Smooth muscle cell (in vitro differentiated cells): ENCODE measurements around the gene FAM227B. TPM values are rescaled to one million over a fixed set of nuclear protein-coding genes. Genes with fewer than 3 reads are reported as not detected.

Source experiments
- DNase-seq: peaks from one replicate; lab custom pipeline; 2025; ENCODE audit not compliant: unreplicated experiment; lab: John Stamatoyannopoulos, UW
- H2AFZ ChIP-seq: fragments of 200-600 bp; sonication (generic); 2 replicates; pipeline ENCODE4 v1.6.0; 2016; ENCODE audit warnings: antibody characterized with exemption, low read depth, mild to moderate bottlenecking
- H3F3A ChIP-seq: fragments of 200-600 bp; sonication (generic); 2 replicates; pipeline ENCODE4 v1.6.0; 2017; ENCODE audit warnings: antibody characterized with exemption, low read depth
- H3K27ac ChIP-seq: fragments of 200-600 bp; sonication (generic); 2 replicates; pipeline ENCODE4 v1.5.1; 2016; ENCODE audit warnings: low read depth, mild to moderate bottlenecking
- H3K27me3 ChIP-seq: fragments of 200-600 bp; sonication (generic); 2 replicates; pipeline ENCODE4 v1.6.1; 2016; ENCODE audit warnings: low read depth, mild to moderate bottlenecking
- H3K36me3 ChIP-seq: fragments of 200-600 bp; sonication (generic); 2 replicates; pipeline ENCODE4 v1.5.1; 2016; ENCODE audit warnings: low read depth
- H3K4me1 ChIP-seq: fragments of 200-600 bp; sonication (generic); 2 replicates; pipeline ENCODE4 v1.5.1; 2016; ENCODE audit warnings: low read depth
- H3K4me2 ChIP-seq: fragments of 200-600 bp; sonication (generic); 2 replicates; pipeline ENCODE4 v1.6.0; 2016; ENCODE audit warnings: mild to moderate bottlenecking
- H3K4me3 ChIP-seq: fragments of 200-600 bp; sonication (generic); 2 replicates; pipeline ENCODE4 v1.5.1; 2016; ENCODE audit warnings: mild to moderate bottlenecking
- H3K79me2 ChIP-seq: fragments of 200-600 bp; sonication (generic); 2 replicates; pipeline ENCODE4 v1.6.0; 2016; ENCODE audit warnings: low read depth, mild to moderate bottlenecking
- H3K9ac ChIP-seq: fragments of 200-600 bp; sonication (generic); 2 replicates; pipeline ENCODE4 v1.6.0; 2016; ENCODE audit warnings: low read depth
- H3K9me3 ChIP-seq: fragments of 200-600 bp; sonication (generic); replicated peaks from 2 replicates; pipeline ENCODE4 v1.5.1; 2016; ENCODE audit warnings: low read depth
- H4K20me1 ChIP-seq: fragments of 200-600 bp; sonication (generic); 2 replicates; pipeline ENCODE4 v1.6.0; 2016; ENCODE audit warnings: low read depth
- CTCF ChIP-seq: fragments of 200-600 bp; sonication (generic); IDR thresholded peaks from 2 replicates; pipeline ENCODE4 v1.5.1; 2017; ENCODE audit warnings: borderline replicate concordance, mild to moderate bottlenecking, antibody characterized with exemption; ENCODE audit not compliant: insufficient read depth, poor library complexity, severe bottlenecking
- WGBS: methylation state at CpG from one replicate; pipeline ENCODE4 v1.1.7; 2016; ENCODE audit warnings: low lambda C conversion rate; 5-methylcytosine and 5-hydroxymethylcytosine counted together
- polyA plus RNA-seq: library from polyadenylated mRNA; unstranded; fragments of >200 nt; fragmentation: Nextera tagmentation; extraction: Ambion mirVana; gene quantifications from 2 replicates; pipeline ENCODE4 v1.2.1, GENCODE V29; 2016
- total RNA-seq: library from RNA; depleted of rRNA; stranded (reverse); fragments of >200 nt; gene quantifications from 2 replicates; pipeline ENCODE4 v1.2.3, GENCODE V29; 2014

FAM227B gene
- total and polyA plus RNA-seq, 2 experiments from 2014 or later: 7.5 to 9.7 TPM

DNA sequence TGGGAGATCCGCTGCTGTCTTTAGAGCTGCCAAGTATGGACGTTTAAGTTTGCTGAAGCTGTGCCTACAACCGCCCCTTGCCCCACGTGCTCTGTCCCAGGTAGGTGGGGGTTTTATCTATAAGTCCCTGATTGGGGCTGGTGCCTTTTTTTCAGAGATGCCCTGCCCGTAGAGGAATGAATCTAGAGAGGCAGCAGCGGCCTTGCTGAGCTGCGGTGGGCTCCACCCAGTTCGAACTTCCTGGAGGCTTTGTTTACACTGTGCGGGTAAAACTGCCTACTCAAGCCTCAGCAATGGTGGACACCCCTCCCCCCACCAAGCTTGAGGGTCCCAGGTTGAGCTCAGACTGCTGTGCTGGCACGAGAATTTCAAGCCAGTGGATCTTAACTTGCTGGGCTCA lies 281.0 kb downstream of the FAM227B start:
- Histone ChIP-seq H3K27ac (no peak overlapping the region), H3K79me2 (no peaks in the 10 kb centered on the region), H3F3A (no peaks in the 10 kb centered on the region), H4K20me1 (no peaks in the 10 kb centered on the region), H3K27me3 (no peaks in the 10 kb centered on the region), H3K36me3 (no peaks in the 10 kb centered on the region), H3K9me3 (peaks cover 2% of the 10 kb centered on the region), H3K4me3 (no peak overlapping the region), H2AFZ (no peak overlapping the region), H3K4me2 (no peak overlapping the region), H3K9ac (no peak overlapping the region), H3K4me1 (no peaks in the 10 kb centered on the region)
- 89% methylated on average over 10 of the region's 10 CpGs for WGBS
- DNase-seq: no peak
- TF ChIP-seq CTCF: no peak

DNA sequence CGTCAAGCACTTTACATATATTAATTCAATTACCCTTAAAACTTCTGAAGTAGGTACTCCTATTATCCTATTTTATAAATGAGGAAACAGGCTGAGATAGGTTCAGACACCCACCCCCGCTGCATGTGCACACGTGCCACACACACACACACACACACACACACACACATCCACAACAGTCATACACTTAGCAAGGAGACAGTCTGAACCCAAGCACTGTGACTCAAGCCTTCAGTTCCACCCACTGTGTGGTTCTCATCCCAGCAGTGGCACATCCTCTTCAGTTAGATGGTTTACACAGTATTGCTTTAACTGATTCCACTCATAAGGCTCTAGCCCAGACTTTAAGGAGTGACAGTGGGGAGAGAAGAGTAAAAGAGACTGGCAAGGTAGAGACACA lies 288.7 kb downstream of the FAM227B start:
- H3K4me3 ChIP-seq: no peak overlapping the region
- DNase-seq: no peak
- no peaks in the 10 kb centered on the region for H3K36me3 ChIP-seq
- 87% methylated on average over 3 of the region's 3 CpGs for WGBS
- no peaks in the 10 kb centered on the region for H3F3A ChIP-seq
- H3K4me1 ChIP-seq: no peaks in the 10 kb centered on the region
- TF ChIP-seq CTCF: no peak
- no peaks in the 10 kb centered on the region for H3K27me3 ChIP-seq
- H3K4me2 ChIP-seq: no peak overlapping the region
- H4K20me1 ChIP-seq: no peaks in the 10 kb centered on the region
- no peaks in the 10 kb centered on the region for H3K79me2 ChIP-seq
- H2AFZ ChIP-seq: no peak overlapping the region
- H3K9ac ChIP-seq: no peak overlapping the region
- no peak overlapping the region for H3K27ac ChIP-seq
- no peaks in the 10 kb centered on the region for H3K9me3 ChIP-seq

DNA sequence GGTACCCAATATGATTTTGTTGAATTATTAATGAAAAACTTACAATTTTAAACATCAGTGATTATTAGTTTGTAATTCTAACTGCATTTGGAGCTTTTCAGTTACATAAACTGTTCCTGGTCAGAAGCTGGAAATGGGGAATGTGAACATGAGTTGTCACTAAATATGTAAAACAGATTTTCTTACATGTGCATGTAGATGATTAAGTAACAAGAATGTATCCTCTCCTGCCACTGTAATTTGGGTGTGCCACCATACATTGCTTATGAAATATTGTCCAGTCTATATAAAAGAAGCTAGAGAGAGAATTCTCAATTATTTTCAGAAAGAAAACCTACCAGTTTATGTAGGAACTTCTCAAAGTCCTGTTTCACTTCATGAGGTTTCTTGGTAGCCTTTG lies 289.2 kb downstream of the FAM227B start:
- no peak overlapping the region for H3K4me2 ChIP-seq
- H3K79me2 ChIP-seq: no peaks in the 10 kb centered on the region
- H2AFZ ChIP-seq: no peak overlapping the region
- no peaks in the 10 kb centered on the region for H4K20me1 ChIP-seq
- DNase-seq: no peak
- no peak overlapping the region for H3K9ac ChIP-seq
- H3K27me3 ChIP-seq: no peaks in the 10 kb centered on the region
- H3K36me3 ChIP-seq: no peaks in the 10 kb centered on the region
- H3K4me1 ChIP-seq: no peaks in the 10 kb centered on the region
- no peaks in the 10 kb centered on the region for H3K9me3 ChIP-seq
- no peaks in the 10 kb centered on the region for H3F3A ChIP-seq
- H3K4me3 ChIP-seq: no peak overlapping the region
- no peak for TF ChIP-seq CTCF
- no peak overlapping the region for H3K27ac ChIP-seq

DNA sequence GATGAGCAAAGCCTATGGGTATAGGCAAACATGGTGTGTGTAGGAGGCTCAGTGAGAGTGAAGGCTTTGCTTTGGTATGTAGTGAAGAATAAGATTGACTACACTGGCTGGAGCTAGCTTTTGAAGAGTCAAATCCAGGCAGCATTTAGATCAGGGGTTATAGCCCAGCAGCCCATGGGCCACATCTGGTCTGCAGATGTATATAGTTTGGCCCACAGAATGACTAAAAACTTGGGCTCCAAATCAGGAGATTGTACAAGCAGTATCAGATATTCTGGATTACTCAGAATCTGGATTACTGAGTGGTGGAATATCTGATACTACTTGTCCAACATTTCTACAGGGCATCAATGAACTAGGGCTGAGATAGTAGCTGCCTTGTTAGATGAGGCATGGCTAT lies 290.5 kb downstream of the FAM227B start:
- no peak overlapping the region for H3K4me3 ChIP-seq
- H3K4me1 ChIP-seq: no peaks in the 10 kb centered on the region
- no peak overlapping the region for H3K9ac ChIP-seq
- no peak for DNase-seq
- H3K36me3 ChIP-seq: no peaks in the 10 kb centered on the region
- H3K79me2 ChIP-seq: no peaks in the 10 kb centered on the region
- H3K9me3 ChIP-seq: no peaks in the 10 kb centered on the region
- H2AFZ ChIP-seq: no peak overlapping the region
- H4K20me1 ChIP-seq: no peaks in the 10 kb centered on the region
- H3F3A ChIP-seq: no peaks in the 10 kb centered on the region
- H3K27ac ChIP-seq: no peak overlapping the region
- TF ChIP-seq CTCF: no peak
- H3K4me2 ChIP-seq: no peak overlapping the region
- no peaks in the 10 kb centered on the region for H3K27me3 ChIP-seq
